Mucosa of gallbladder (tissue), 1 donor: ENCODE data around the gene DLST. TPM values are rescaled to one million over a fixed set of nuclear protein-coding genes. Genes with fewer than 3 reads are reported as not detected.

Source experiments
- DNase-seq: peaks from one replicate; pipeline ENCODE4 v3.0.0-alpha.2; 2020; ENCODE audit warnings: low spot score
- total RNA-seq: library from RNA; stranded (reverse); gene quantifications from one replicate; pipeline ENCODE4 v1.2.1, GENCODE V29; 2021
- donor health status: DM: no; HTN: no; CAD: no.

DLST gene
- total RNA-seq, 1 donor from 2014 or later = 95.6 TPM

GRCh38 chr14:74860899-74861733, 20.6 kb upstream of the DLST start:
- DNase-seq = peak; percentile 91

GRCh38 chr14:74861734-74862090, 20.0 kb upstream of the DLST start:
- DNase-seq = no peak

GRCh38 chr14:74863274-74863673, 18.4 kb upstream of the DLST start:
- no peak for DNase-seq

- no peak for DNase-seq
Measured at GRCh38 chr14:74864198-74864597, 17.5 kb upstream of the DLST start.

- DNase-seq = no peak
Measured at GRCh38 chr14:74865156-74865555, 16.6 kb upstream of the DLST start.

- no peak for DNase-seq
Measured at GRCh38 chr14:74866708-74867389, 14.9 kb upstream of the DLST start.

GRCh38 chr14:74867673-74868072, 14.0 kb upstream of the DLST start:
- peak; percentile 40 for DNase-seq

- no peak for DNase-seq
Measured at GRCh38 chr14:74868739-74869138, 13.0 kb upstream of the DLST start.

GRCh38 chr14:74871819-74872218, 9.9 kb upstream of the DLST start:
- DNase-seq = no peak

GRCh38 chr14:74875204-74875603, 6.5 kb upstream of the DLST start:
- no peak for DNase-seq

GRCh38 chr14:74875941-74876913, 5.5 kb upstream of the DLST start, which contains the start of gene PROX2:
TSS of gene PROX2 (minus strand) at chr14:74876145. CDS start at chr14:74863834, 12,311 bp downstream.
- no peak for DNase-seq

- no peak for DNase-seq
Measured at GRCh38 chr14:74879427-74880182, 2.1 kb upstream of the DLST start.

- DNase-seq = peak; percentile 16
Measured at GRCh38 chr14:74882103-74882920, 596 bp downstream of the DLST start.

- DNase-seq = no peak
Measured at GRCh38 chr14:74886001-74886400, 4.3 kb downstream of the DLST start.

- no peak for DNase-seq
Measured at GRCh38 chr14:74888164-74889158, 6.7 kb downstream of the DLST start.

- no peak for DNase-seq
Measured at GRCh38 chr14:74890262-74890661, 8.5 kb downstream of the DLST start.

GRCh38 chr14:74891870-74892269, 10.2 kb downstream of the DLST start:
- DNase-seq = no peak

- no peak for DNase-seq
Measured at GRCh38 chr14:74892745-74893144, 11.0 kb downstream of the DLST start.

- no peak for DNase-seq
Measured at GRCh38 chr14:74893614-74894091, 11.9 kb downstream of the DLST start.
